Activated T-cell treated with anti-CD3 and anti-CD28 coated beads for 1 hour (primary cell): Measurements from ENCODE around the gene USP32.
"Not testable (repeated sequence)": the region's sequence is repeated elsewhere in the genome, so short reads cannot be mapped to it uniquely, and the experiment has no call there.

Source experiments
- DNase-seq: peaks from one replicate; pipeline ENCODE4 v3.0.0-alpha.2; 2020; ENCODE audit warnings: low read depth

The USP32 gene

GRCh38 chr17:60227276-60227675, 164.7 kb downstream of the USP32 start:
- not testable (repeated sequence) for DNase-seq

- DNase-seq = no peak
Measured at GRCh38 chr17:60224064-60224463, 167.9 kb downstream of the USP32 start.

- no peak for DNase-seq
Measured at GRCh38 chr17:60223456-60223855, 168.5 kb downstream of the USP32 start.

- DNase-seq = not testable (repeated sequence)
Measured at GRCh38 chr17:60218774-60219173, 173.2 kb downstream of the USP32 start.

- not testable (repeated sequence) for DNase-seq
Measured at GRCh38 chr17:60215895-60216294, 176.0 kb downstream of the USP32 start.

- not testable (repeated sequence) for DNase-seq
Measured at GRCh38 chr17:60211282-60211681, 180.7 kb downstream of the USP32 start.

- DNase-seq = not testable (repeated sequence)
Measured at GRCh38 chr17:60208302-60208701, 183.6 kb downstream of the USP32 start.

- DNase-seq = not testable (repeated sequence)
Measured at GRCh38 chr17:60205782-60206181, 186.2 kb downstream of the USP32 start.

GRCh38 chr17:60198630-60199029, 193.3 kb downstream of the USP32 start:
- DNase-seq = not testable (repeated sequence)

- DNase-seq = not testable (repeated sequence)
Measured at GRCh38 chr17:60194141-60194540, 197.8 kb downstream of the USP32 start.

GRCh38 chr17:60193482-60193881, 198.5 kb downstream of the USP32 start:
- DNase-seq = no peak

- not testable (repeated sequence) for DNase-seq
Measured at GRCh38 chr17:60193032-60193431, 198.9 kb downstream of the USP32 start.

GRCh38 chr17:60190032-60190431, 201.9 kb downstream of the USP32 start:
- not testable (repeated sequence) for DNase-seq

GRCh38 chr17:60188759-60189158, 203.2 kb downstream of the USP32 start:
- no peak for DNase-seq

- DNase-seq = not testable (repeated sequence)
Measured at GRCh38 chr17:60186846-60187745, 204.8 kb downstream of the USP32 start.

GRCh38 chr17:60186372-60186771, 205.6 kb downstream of the USP32 start:
- not testable (repeated sequence) for DNase-seq

- DNase-seq = not testable (repeated sequence)
Measured at GRCh38 chr17:60180380-60180779, 211.6 kb downstream of the USP32 start.

GRCh38 chr17:60178180-60178579, 213.8 kb downstream of the USP32 start:
- DNase-seq = not testable (repeated sequence)

- not testable (repeated sequence) for DNase-seq
Measured at GRCh38 chr17:60176763-60177162, 215.2 kb downstream of the USP32 start.

- DNase-seq = not testable (repeated sequence)
Measured at GRCh38 chr17:60174767-60175166, 217.2 kb downstream of the USP32 start.

GRCh38 chr17:60174035-60174434, 217.9 kb downstream of the USP32 start:
- DNase-seq = no peak

GRCh38 chr17:60173304-60173819, 218.6 kb downstream of the USP32 start:
- no peak for DNase-seq

GRCh38 chr17:60171753-60172079, 220.2 kb downstream of the USP32 start:
- DNase-seq = no peak
